Measurements from ENCODE around the gene ADGRD1.
"Not testable (repeated sequence)": the region's sequence is repeated elsewhere in the genome, so short reads cannot be mapped to it uniquely, and the experiment has no call there.

ADGRD1 gene

DNA sequence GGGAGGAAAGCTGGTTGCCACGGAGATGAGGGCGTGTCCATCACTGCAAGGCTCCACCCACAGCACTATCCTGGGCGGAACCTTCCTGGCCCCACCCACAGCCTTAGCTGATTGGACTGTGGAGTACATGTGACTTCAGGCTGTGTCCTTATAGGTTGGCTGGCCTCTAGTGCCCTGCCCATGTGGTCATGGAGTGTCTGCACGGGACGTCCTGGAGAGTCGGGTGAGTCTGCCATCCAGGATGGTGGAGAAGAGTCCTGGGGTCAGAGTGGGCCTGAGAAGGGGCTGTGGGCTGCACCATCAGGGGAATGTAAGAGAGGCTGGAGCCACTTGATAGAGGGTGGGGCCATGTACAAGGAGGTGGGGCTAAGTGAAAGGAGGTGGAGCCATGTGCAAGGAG lies 117.0 kb downstream of the ADGRD1 start:
- H3K36me3 ChIP-seq (ENCODE audit: control insufficient read depth in 2 of 2, insufficient read depth in 2 of 2, low read length in 2 of 2); H3K9ac ChIP-seq (ENCODE audit: low read depth in 1 of 2, low read length in 2 of 2); H3K4me3 ChIP-seq (ENCODE audit: low read length in 2 of 2); H3K27ac ChIP-seq (ENCODE audit: low read depth in 2 of 2, low read length in 2 of 2); H3K4me1 ChIP-seq (ENCODE audit: control insufficient read depth in 2 of 2, insufficient read depth in 2 of 2, low read length in 2 of 2); H3K9me3 ChIP-seq (ENCODE audit: control insufficient read depth in 2 of 2, low read length in 2 of 2); H3K27me3 ChIP-seq (ENCODE audit: control insufficient read depth in 2 of 2, insufficient read depth in 2 of 2, low read length in 2 of 2): not testable (repeated sequence)

DNA sequence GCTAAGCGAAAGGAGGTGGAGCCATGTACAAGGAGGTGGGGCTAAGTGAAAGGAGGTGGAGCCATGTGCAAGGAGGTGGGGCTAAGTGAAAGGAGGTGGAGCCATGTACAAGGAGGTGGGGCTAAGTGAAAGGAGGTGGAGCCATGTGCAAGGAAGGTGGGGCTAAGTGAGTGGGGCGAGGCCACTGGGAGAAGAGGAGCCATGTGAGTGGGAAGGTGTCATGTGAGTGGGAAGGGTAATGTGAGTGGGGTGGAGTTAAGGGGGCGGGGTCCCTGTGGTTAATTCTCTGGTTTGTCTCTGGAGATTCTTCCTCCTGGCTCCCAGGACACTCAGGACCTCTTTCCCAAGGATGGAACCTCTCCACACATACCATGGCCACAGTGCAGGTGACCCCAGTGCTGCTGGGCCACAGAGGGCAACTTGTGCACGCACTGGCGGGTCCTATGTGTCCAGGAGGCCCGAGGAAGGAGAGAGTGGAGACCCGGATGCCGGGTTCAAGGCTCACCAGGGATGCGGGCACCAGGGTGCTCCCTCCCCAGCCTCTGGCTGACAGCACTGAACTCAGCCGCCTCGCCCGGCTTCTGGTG lies 117.6 kb downstream of the ADGRD1 start:
- not testable (repeated sequence) for H3K9ac ChIP-seq (ENCODE audit: low read depth in 1 of 2, low read length in 2 of 2); H3K27ac ChIP-seq (ENCODE audit: low read depth in 2 of 2, low read length in 2 of 2); H3K27me3 ChIP-seq (ENCODE audit: control insufficient read depth in 2 of 2, insufficient read depth in 2 of 2, low read length in 2 of 2)

DNA sequence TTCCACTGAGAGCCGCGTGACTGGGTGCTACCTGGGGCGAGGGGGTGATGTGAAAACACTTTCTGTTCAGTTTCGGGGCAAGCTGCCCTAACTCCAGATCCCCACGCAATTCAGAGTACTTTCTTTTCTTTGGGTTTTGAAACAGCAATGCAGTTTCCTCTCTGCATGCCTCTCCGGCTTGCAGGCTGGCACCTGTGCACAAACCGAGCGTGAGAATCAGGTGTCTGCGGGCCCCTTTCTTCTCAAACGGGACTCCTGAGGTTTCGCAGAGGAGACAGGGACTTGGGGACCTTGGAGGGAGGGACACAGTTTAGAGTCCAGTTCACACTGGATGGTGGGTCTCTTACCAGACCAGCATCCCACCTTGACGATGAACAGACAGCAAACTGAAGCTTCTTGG lies 118.2 kb downstream of the ADGRD1 start:
- H3K4me1 ChIP-seq (ENCODE audit: control insufficient read depth in 2 of 2, insufficient read depth in 2 of 2, low read length in 2 of 2); H3K27ac ChIP-seq (ENCODE audit: low read depth in 2 of 2, low read length in 2 of 2): not testable (repeated sequence)

More for the DNA sequence above, 117.6 kb downstream of the ADGRD1 start:
- H3K4me3 ChIP-seq (ENCODE audit: low read length in 2 of 2); H3K4me1 ChIP-seq (ENCODE audit: control insufficient read depth in 2 of 2, insufficient read depth in 2 of 2, low read length in 2 of 2); H3K36me3 ChIP-seq (ENCODE audit: control insufficient read depth in 2 of 2, insufficient read depth in 2 of 2, low read length in 2 of 2); H3K9me3 ChIP-seq (ENCODE audit: control insufficient read depth in 2 of 2, low read length in 2 of 2): not testable (repeated sequence)

DNA sequence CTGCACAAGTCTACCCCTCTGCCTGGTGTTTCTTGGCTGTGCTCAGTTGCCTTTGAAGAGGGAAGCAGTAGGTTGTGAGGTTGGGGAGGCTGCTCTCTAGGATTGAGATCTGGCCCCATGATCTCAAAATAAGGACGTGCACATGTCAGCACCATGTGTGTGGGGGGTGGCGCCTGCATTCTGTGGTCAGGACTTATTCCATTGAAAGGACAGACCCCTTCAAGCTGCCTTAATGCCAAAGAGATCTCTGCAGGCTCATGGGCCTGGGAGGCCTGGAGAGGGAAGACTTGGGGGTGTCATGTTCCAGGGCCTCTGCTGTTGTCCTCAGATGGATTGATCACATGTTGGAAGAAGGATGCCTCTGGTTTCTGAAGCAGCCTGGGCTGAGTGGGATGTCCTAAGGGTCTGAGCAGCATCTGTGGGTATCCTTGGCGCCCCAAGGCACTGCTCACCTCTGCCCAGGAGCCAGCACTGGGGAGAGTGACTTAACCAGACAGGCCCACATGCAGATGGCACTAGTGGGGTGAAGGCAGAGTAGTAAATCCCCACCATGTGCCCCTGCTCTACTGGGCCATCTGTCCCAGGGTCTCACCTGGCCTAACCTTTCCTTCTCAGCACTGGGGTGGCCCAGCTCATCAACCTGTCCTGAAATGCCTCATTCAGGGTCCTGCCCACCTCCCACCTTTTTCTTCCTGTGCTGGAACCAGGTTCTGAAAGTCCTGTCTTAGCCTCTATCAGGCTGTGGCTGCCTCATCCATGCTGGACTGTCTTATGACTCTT lies 118.9 kb downstream of the ADGRD1 start:
- Histone ChIP-seq H3K9ac (ENCODE audit: low read depth in 1 of 2, low read length in 2 of 2) (no peak overlapping the region), H3K4me1 (ENCODE audit: control insufficient read depth in 2 of 2, insufficient read depth in 2 of 2, low read length in 2 of 2) (no peaks in the 10 kb centered on the region), H3K36me3 (ENCODE audit: control insufficient read depth in 2 of 2, insufficient read depth in 2 of 2, low read length in 2 of 2) (no peaks in the 10 kb centered on the region), H3K27ac (ENCODE audit: low read depth in 2 of 2, low read length in 2 of 2) (no peak overlapping the region), H3K27me3 (ENCODE audit: control insufficient read depth in 2 of 2, insufficient read depth in 2 of 2, low read length in 2 of 2) (no peaks in the 10 kb centered on the region), H3K4me3 (ENCODE audit: low read length in 2 of 2) (no peak overlapping the region), H3K9me3 (ENCODE audit: control insufficient read depth in 2 of 2, low read length in 2 of 2) (no peaks in the 10 kb centered on the region)

More for the DNA sequence above, 118.2 kb downstream of the ADGRD1 start:
- H3K27me3 ChIP-seq (ENCODE audit: control insufficient read depth in 2 of 2, insufficient read depth in 2 of 2, low read length in 2 of 2); H3K9me3 ChIP-seq (ENCODE audit: control insufficient read depth in 2 of 2, low read length in 2 of 2); H3K9ac ChIP-seq (ENCODE audit: low read depth in 1 of 2, low read length in 2 of 2); H3K36me3 ChIP-seq (ENCODE audit: control insufficient read depth in 2 of 2, insufficient read depth in 2 of 2, low read length in 2 of 2); H3K4me3 ChIP-seq (ENCODE audit: low read length in 2 of 2): not testable (repeated sequence)

DNA sequence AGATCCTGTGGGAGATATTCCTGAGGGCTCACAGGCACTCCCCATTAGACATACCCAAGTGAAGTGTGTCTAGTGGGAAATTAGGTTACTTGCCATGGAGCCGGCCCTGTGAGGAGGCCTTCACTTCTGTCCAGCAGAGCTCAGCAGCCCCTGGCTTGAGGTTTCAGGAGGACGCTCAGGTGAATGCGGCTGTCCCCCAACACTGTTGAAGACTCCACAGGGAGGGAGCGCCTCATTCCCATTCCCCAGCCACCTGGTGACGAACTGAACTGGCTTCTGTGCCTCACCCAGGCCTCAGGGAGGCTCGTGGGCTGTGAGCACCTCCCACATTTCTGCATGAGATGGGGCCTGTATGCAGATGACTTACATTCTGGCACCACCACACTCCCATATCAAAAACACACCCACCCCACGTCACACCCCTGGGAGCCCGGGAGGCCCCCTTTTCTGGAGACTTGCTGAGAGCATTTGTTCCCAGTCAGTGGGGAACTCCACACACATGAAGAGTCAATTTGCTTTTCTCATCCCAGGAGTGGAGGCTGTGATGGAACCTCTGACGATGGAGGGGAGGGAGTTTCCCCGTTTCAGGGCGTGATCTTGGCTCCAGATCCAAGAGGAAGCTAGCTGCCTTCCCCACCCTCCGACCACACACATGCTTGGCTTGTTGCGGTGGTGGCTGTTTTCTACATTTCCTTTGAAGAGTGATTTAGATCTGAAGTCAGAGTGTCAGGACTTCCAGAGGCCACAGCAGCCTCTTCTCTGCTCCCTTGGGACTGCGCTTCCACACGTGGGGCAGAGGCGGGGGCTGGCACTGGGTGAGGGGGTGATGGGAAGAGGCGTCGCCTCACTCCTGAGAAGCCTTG lies 120.7 kb downstream of the ADGRD1 start:
- H3K4me3 ChIP-seq (ENCODE audit: low read length in 2 of 2) = no peak overlapping the region
- no peak overlapping the region for H3K9ac ChIP-seq (ENCODE audit: low read depth in 1 of 2, low read length in 2 of 2)
- no peaks in the 10 kb centered on the region for H3K27me3 ChIP-seq (ENCODE audit: control insufficient read depth in 2 of 2, insufficient read depth in 2 of 2, low read length in 2 of 2)
- H3K9me3 ChIP-seq (ENCODE audit: control insufficient read depth in 2 of 2, low read length in 2 of 2) = no peaks in the 10 kb centered on the region
- H3K27ac ChIP-seq (ENCODE audit: low read depth in 2 of 2, low read length in 2 of 2) = no peak overlapping the region
- no peaks in the 10 kb centered on the region for H3K36me3 ChIP-seq (ENCODE audit: control insufficient read depth in 2 of 2, insufficient read depth in 2 of 2, low read length in 2 of 2)
- no peaks in the 10 kb centered on the region for H3K4me1 ChIP-seq (ENCODE audit: control insufficient read depth in 2 of 2, insufficient read depth in 2 of 2, low read length in 2 of 2)

DNA sequence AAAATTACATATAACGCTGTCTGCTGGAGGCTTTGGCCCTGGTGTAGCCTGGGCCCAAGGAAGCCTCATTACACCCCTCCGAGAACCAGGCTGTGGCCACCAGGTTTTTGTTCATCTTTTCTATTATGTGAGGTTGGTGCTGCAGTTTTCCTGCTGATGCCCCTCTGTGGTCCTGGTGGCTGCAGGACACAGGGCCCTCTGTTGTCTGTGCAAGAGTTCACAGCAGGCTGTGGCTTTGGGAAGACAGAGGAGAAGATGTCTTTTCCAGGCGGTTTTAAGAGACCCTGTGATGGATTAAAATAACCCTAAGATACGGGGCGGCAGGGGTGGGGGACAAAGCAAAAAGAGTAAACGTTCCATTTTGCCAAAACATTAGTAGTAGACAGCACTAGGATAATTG lies 121.5 kb downstream of the ADGRD1 start:
- H3K36me3 ChIP-seq (ENCODE audit: control insufficient read depth in 2 of 2, insufficient read depth in 2 of 2, low read length in 2 of 2) = no peaks in the 10 kb centered on the region

DNA sequence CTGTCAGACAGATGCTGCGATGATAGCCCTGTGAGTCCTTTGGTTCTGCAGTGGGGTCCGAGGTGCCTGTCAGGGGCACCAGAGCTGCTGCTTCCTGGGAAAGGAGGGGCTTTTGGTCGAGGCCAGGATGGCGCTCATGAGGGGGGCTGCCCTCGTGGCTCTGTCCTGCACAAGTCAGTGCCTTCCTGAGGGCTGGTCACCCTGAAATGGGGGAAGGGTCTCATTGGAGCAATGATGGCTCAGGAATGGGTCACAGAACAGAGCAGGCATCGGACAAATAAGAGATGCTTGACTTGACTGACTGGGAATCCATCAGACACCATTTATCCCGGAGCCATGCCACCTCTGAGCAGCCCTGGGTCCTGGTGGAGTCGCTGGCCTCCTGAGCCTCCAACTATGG lies 121.9 kb downstream of the ADGRD1 start:
- Histone ChIP-seq H3K36me3 (ENCODE audit: control insufficient read depth in 2 of 2, insufficient read depth in 2 of 2, low read length in 2 of 2) (no peaks in the 10 kb centered on the region), H3K4me1 (ENCODE audit: control insufficient read depth in 2 of 2, insufficient read depth in 2 of 2, low read length in 2 of 2) (no peaks in the 10 kb centered on the region), H3K9me3 (ENCODE audit: control insufficient read depth in 2 of 2, low read length in 2 of 2) (no peaks in the 10 kb centered on the region), H3K9ac (ENCODE audit: low read depth in 1 of 2, low read length in 2 of 2) (no peak overlapping the region), H3K27ac (ENCODE audit: low read depth in 2 of 2, low read length in 2 of 2) (no peak overlapping the region), H3K27me3 (ENCODE audit: control insufficient read depth in 2 of 2, insufficient read depth in 2 of 2, low read length in 2 of 2) (no peaks in the 10 kb centered on the region), H3K4me3 (ENCODE audit: low read length in 2 of 2) (no peak overlapping the region)

More for the DNA sequence above, 121.5 kb downstream of the ADGRD1 start:
- Histone ChIP-seq H3K4me1 (ENCODE audit: control insufficient read depth in 2 of 2, insufficient read depth in 2 of 2, low read length in 2 of 2) (no peaks in the 10 kb centered on the region), H3K4me3 (ENCODE audit: low read length in 2 of 2) (no peak overlapping the region), H3K27ac (ENCODE audit: low read depth in 2 of 2, low read length in 2 of 2) (no peak overlapping the region), H3K27me3 (ENCODE audit: control insufficient read depth in 2 of 2, insufficient read depth in 2 of 2, low read length in 2 of 2) (no peaks in the 10 kb centered on the region), H3K9ac (ENCODE audit: low read depth in 1 of 2, low read length in 2 of 2) (no peak overlapping the region), H3K9me3 (ENCODE audit: control insufficient read depth in 2 of 2, low read length in 2 of 2) (no peaks in the 10 kb centered on the region)

DNA sequence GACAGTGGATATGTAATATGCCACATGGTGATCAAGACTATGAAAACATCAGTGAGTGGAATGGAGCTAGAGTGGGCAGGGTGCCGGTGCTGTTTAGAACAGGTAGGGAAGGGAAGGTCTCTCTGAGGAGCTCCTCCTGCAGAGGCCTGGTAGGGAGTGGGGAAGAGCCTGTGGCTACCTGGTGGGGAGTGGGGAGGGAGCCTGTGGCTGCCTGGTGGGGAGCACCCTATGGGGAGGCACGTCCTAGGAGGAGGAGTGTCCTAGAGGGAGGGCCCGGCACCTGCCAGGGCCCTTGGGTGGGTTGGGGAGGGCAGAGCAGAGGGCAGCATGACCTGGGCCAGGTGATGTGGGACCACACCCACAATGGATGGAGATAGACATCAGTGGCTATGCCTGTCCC lies 122.6 kb downstream of the ADGRD1 start:
- H3K27ac ChIP-seq (ENCODE audit: low read depth in 2 of 2, low read length in 2 of 2) = no peak overlapping the region
- H3K36me3 ChIP-seq (ENCODE audit: control insufficient read depth in 2 of 2, insufficient read depth in 2 of 2, low read length in 2 of 2) = no peaks in the 10 kb centered on the region

DNA sequence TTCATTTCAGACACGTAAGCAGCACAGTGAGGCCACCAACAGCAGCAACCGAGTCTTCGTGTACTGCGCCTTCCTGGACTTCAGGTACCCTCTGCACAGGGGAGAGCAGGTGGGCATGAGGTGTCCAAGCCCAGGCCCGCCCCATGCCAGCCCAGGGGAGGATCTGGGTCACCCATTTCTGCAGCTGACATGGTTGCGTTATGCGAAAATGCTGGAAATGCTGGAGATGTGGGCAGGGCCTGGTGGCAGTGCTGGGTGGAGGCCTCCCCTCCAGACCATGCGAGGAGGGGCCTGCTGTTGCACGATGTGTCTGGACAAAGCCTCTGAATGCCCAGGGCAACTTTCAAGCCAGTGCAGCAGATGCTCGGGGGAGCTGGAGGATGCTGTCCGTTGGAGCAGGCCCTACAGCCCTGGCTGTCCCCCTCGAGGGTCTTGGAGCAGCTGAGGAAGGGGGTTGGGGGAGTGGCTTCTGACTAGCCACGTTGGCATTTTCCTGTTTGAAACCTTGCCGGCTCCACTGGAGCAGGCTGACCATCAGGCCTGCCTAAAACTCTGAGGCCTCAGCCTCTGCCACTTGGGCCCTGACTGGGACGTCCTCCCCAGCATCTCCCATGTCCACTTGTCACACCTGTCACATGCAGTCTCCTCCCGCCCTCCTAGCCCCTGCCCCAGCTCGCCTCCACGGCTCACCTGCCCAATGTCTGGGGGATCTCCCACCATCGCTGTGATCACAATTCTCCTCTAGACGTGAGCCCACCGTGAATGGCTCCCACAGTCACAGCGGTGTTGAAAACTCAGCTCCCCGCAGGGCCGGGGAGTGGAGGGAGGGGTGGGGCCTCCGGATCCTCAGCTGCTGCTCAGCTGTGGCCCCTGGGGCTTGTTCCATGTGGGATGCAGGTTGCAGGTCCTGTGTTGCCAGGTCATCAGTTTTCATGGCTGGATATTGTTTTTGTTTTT lies 123.4 kb downstream of the ADGRD1 start:
- Histone ChIP-seq H3K27ac (ENCODE audit: low read depth in 2 of 2, low read length in 2 of 2) (no peak overlapping the region), H3K36me3 (ENCODE audit: control insufficient read depth in 2 of 2, insufficient read depth in 2 of 2, low read length in 2 of 2) (no peaks in the 10 kb centered on the region), H3K9me3 (ENCODE audit: control insufficient read depth in 2 of 2, low read length in 2 of 2) (no peaks in the 10 kb centered on the region), H3K27me3 (ENCODE audit: control insufficient read depth in 2 of 2, insufficient read depth in 2 of 2, low read length in 2 of 2) (no peaks in the 10 kb centered on the region), H3K9ac (ENCODE audit: low read depth in 1 of 2, low read length in 2 of 2) (no peak overlapping the region), H3K4me3 (ENCODE audit: low read length in 2 of 2) (no peak overlapping the region), H3K4me1 (ENCODE audit: control insufficient read depth in 2 of 2, insufficient read depth in 2 of 2, low read length in 2 of 2) (no peaks in the 10 kb centered on the region)

More for the DNA sequence above, 122.6 kb downstream of the ADGRD1 start:
- H3K27me3 ChIP-seq (ENCODE audit: control insufficient read depth in 2 of 2, insufficient read depth in 2 of 2, low read length in 2 of 2) = no peaks in the 10 kb centered on the region
- no peaks in the 10 kb centered on the region for H3K4me1 ChIP-seq (ENCODE audit: control insufficient read depth in 2 of 2, insufficient read depth in 2 of 2, low read length in 2 of 2)
- H3K9ac ChIP-seq (ENCODE audit: low read depth in 1 of 2, low read length in 2 of 2) = no peak overlapping the region
- H3K9me3 ChIP-seq (ENCODE audit: control insufficient read depth in 2 of 2, low read length in 2 of 2) = no peaks in the 10 kb centered on the region
- H3K4me3 ChIP-seq (ENCODE audit: low read length in 2 of 2) = no peak overlapping the region
